Measurements from ENCODE around the gene CYLD.

The CYLD gene

DNA sequence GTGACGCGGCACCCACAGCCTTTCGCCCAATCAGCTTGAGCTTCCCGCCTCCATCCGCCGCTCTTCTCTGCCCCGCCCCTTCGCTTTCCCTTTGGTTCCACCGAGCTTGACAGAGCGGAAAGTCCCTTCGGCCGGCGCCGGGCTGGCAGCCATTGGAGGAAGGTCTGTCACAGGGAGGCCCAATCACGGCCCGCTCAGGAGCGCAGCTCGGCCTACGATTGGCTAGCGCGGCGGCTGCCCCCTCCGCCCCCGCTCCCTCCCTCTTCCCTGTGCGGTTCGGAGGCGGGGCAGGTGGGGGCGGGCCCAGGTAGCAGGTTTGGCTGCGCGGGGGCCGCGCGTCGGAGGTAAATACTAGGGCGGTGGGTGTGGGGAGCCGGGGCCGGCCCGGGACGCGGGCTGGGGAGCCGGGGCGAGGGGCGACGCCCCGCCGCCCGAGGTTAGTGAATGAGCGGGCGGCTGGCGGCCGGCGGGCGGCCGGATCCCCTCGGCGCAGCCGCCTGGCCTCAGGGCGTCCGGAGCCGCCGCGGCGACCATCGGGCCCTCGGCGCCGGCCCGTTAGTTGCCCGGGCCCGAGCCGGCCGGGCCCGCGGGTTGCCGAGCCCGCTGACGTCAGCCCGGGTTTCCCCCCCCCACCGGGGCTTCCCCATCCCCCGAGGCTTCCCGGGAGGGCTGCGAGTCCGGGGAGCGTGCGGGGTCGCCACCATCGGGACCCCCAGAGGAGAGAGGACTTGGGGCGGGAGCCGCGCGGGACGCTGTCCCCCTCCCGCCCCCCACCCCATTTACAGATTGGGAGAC is at the start of gene CYLD:
Gene CYLD, plus strand, starts transcription at position 306 of the 795 bp plus-strand sequence. CDS start 7,613 bp downstream, outside the sequence.
- DNase-seq = peak; percentile 100

DNA sequence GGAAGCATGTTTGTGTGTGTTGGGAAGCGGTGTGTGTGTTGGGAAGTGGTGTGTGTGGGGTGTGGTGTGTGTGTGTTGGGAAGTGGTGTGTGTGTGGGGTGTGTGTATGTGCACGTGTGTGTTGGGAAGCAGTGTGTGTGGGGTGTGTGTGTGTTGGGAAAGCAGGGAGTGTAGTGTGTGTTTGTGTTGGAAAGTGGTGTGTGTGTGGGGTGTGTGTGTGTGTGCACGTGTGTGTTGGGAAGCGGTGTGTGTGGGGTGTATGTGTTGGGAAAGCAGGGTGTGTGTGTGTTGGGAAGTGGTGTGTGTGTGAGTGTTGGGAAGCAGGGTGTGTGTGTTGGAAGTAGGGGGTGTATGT is 49.3 kb upstream of the CYLD start:
- no peak for DNase-seq

DNA sequence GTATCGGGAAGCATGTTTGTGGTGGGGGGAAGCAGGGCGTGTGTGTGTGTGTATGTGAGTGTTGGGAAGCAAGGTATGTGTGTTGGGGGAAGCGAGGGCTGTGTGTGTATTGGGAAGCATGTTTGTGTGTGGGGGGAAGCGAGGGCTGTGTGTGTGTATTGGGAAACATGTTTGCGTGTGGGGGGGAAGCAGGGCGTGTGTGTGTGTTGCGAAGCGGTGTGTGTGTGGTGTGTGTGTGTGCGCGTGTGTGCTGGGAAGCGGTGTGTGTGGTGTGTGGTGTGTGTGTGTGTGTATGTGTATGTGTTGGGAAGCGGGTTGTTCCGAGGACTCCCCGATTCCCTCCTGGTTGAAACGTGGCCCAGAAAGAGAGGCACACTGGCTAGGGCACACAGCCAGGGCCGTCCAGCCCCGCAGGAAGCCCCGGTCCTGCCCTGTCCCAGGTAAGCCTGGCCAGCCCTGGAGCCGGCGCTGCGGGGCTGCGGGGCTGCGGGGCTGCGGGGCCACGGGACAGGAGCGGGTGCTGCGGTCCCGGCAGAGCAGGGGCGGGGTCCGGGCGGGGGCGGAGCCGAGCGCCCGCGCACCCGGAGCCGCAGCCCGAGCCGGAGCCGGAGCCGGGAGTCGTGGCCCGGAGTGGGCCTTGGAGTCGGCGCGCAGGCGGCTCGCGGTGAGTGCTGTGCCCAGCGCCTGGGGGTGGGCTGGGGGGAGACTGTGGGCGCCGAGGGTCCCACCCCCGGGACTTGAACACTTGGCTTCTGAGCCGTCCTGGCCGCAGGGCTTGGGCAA is 48.7 kb upstream of the CYLD start, which contains the start of gene NOD2:
Gene NOD2, plus strand, starts transcription at position 608 of the 783 bp plus-strand sequence. CDS start 5,890 bp downstream, outside the sequence.
- peak; percentile 41 for DNase-seq

DNA sequence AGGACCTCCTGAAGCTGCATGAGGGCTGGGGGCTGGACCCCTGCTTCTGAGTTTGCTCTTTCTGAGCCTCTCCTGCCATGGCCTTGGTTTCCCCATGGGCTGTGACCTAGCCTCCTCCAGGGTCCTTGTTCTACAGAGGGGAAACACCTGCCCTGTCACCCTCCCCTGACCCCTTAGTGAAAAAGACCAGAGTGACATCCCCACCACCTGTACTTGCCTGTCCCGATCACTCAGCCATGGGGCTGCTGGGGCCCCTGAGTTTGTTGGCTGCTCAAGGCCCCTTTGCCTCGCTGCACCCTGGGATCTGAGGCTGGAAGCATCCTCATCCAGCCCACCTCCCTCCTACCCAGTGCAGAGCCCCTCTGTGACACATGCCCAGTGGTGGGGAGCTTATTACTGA is 47.7 kb upstream of the CYLD start:
- no peak for DNase-seq

DNA sequence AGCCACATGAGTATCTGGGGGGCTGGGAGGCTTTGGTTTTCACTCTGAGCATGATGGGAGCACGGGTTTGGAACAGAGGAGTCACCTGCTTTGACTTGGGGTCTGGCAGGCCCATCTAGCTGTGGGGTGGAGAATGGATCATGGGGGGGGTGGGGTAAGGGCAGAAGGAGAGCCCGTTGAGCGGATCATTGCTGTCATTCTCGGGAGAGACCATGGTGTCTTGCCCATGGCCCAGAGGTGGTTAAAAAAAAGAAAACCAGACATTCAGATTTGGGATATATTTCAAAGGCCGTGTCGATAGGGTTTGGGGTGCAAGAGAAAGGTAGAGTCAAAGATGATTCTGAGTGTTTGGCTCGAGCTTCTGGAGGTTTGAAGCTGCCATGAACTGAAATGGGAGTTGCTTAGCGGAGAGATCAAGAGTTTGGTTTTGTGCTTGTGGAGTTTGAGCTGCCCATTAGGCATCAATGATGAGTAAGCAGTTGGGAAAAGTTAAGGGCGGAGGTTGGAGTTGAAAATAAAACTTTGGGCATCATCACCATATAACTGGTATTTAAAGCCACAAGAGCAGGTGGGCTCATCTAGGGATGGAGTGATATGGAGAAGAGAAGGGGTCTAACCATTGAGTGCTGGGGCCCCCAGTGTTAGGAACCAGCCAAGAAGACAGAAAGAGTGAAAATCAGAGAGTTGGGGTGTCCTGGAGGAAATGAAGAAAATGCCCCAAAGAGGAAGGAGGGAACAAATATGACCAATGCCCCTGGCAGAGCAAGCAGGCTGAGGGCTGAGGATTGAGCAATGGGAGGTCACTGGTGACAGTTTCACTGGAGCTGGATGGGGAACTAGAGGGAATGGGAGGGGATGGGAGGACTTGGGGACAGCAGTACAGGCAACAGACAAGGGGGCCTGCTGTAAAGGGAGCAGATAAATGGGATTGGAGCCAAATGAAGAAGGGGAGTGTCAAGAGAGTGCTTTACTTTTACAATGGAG is 46.6 kb upstream of the CYLD start:
- DNase-seq = peak; percentile 32

DNA sequence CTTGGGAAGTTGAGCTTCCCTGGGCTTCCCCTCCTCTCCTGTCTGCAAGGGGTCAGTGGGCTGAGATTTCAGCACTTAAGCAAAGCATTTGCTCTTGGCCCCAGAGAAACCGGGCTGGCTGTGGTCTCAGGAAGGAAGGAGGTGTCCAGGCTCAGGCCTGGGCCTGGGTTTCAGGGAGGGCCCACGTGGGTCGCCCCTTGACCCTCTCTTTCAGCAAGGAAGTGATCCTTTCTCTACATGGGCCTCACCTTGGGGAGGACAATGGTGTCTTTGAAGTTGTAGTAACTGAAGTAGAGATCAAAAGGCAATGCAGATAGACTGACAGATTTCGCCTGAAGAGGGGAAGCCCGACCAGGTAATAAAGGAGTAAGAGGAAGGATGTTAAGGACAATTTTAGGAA is 45.8 kb upstream of the CYLD start:
- no peak for DNase-seq

DNA sequence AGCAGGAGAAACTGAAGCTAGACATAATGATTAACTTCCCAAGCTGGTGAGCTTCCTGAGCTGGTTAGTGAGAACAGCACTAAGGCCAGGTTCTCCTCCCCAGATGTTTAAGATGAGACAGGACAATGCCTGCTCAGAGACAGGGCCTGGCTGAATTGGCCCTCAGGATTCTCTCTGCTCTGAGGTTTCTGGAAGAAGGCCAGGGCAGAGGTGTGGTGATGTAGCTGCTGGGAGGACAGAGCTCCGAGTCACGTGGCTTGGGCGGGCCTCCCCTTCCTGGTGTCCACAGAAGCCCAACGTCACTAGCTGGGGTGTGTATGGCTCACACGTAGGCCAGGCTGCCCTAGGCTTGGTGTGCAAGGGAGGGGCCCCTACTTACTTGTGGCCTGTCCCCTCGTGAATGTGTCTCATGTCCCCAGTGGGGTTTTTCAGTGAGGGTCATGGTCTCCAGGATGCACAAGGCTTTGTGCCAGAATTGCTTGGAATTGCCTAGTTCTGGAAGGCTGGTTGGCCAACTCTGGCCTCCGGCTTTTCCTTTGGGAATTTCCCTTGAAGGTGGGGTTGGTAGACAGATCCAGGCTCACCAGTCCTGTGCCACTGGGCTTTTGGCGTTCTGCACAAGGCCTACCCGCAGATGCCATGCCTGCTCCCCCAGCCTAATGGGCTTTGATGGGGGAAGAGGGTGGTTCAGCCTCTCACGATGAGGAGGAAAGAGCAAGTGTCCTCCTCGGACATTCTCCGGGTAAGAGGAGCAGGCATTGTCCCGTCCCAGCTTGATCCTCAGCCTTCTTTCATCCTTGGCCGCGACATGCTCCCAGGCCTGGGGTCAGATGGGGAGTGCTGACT is 45.1 kb upstream of the CYLD start:
- peak; percentile 95 for DNase-seq

DNA sequence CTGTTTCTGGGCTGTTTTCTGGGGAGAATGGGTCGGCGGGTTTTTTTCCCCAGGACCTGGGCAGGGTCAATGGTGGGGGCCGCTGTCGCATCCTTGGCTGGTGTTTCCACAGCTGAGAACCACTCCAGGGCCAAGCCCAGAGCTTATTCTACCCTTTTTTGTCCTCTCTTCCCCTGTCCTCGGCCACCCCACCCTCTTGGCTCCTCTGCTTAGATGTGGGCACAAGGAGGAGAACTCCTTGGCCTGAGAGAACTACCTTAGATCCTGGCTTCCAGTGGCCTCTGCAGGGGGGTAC is 44.5 kb upstream of the CYLD start:
- no peak for DNase-seq

DNA sequence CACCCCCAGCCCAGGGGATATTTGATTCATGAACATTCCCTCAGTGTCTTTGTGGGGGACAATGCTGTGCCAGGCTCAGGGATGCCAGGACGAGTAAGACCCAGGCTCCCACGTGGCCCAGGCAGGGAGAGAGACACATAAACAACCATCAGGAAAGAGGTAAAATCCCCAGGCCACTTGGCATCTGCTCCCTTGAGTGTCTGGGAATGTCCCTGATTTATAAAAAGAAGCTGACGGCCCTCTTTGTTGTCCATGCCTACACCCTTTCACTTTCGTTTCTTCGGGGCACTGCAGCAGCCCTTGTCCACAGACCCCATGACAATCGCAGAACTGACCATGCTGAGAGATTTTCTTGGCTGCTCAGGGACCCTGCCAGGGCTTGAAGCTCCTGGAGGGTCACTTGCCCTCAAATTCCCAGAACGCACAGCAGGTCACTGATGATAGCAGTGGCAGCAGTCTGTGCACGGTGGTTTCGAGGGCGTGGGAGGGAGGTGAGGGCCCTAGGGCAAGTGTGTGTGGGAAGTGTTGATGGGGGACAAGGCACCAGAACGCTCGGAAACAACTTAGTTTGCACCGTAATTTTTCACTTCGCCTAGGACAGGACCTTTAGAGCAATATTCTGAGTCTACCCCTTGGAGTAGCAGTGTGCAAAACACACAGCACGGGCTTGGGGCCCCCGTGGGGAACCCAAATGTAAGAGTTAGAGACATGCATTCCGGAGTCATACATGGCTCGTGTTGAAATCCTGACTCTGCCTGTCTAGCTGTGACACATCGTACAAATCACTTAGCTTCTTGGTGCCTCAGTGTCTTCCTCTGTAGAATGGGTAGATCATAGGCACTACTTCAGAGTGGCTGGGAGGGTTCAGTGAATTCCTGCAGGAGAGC is 43.8 kb upstream of the CYLD start:
- no peak for DNase-seq

DNA sequence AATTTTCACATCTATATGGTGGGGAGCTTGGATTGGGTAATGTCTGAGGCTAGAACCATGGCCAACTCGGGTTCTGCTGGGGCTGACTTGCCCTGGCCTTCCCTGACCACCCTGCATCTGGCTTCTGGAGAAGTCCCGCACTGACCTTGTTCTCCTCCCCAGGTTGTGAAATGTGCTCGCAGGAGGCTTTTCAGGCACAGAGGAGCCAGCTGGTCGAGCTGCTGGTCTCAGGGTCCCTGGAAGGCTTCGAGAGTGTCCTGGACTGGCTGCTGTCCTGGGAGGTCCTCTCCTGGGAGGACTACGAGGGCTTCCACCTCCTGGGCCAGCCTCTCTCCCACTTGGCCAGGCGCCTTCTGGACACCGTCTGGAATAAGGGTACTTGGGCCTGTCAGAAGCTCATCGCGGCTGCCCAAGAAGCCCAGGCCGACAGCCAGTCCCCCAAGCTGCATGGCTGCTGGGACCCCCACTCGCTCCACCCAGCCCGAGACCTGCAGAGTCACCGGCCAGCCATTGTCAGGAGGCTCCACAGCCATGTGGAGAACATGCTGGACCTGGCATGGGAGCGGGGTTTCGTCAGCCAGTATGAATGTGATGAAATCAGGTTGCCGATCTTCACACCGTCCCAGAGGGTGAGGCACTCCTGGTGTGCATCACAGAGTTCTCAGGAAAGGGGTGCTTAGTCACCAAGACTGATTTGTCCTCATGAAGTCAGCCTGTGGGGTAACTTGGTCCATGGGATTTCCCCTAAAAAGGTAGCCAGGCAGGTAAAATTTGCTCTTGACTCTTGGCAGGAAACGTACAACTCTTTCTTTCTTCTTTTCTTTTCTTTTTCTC is 42.3 kb upstream of the CYLD start:
- DNase-seq = no peak

DNA sequence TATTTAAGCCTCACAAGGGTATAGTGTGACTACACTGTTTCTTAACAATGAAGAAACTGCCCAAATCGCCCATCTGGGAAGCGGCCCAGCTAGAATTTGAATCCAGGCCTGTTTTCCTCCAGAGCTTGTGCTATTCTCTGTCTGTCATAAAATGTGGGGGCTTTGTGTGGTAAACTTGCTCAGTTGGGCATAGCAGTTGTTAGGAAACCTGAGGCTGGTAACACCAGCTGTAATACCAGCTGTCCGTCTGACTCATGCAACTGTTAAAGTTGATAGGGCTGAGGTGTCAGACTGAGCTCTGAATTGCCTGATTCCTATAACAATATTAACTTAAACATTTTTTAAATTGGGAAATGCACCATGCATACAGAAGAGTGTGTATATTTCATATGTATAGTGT is 39.2 kb upstream of the CYLD start:
- peak; percentile 62 for DNase-seq

DNA sequence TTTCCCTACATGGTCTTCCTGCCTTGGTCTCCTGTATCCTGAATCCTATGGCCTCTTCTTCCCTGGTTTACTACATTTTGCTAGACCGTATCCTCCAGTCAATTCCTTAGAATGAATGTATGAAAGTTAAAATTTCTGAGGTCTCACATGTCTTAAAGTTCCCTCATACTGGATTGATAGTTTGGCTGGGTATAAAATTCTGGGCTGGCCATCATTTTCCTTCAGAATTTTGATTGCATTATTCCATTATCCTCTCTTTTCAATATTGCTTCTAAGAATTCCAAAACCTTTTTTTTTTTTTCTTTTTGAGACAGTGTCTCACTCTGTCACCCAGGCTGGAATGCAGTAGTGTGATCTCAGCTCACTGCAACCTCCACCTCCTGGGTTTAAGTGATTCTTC is 37.6 kb upstream of the CYLD start:
- DNase-seq = no peak

DNA sequence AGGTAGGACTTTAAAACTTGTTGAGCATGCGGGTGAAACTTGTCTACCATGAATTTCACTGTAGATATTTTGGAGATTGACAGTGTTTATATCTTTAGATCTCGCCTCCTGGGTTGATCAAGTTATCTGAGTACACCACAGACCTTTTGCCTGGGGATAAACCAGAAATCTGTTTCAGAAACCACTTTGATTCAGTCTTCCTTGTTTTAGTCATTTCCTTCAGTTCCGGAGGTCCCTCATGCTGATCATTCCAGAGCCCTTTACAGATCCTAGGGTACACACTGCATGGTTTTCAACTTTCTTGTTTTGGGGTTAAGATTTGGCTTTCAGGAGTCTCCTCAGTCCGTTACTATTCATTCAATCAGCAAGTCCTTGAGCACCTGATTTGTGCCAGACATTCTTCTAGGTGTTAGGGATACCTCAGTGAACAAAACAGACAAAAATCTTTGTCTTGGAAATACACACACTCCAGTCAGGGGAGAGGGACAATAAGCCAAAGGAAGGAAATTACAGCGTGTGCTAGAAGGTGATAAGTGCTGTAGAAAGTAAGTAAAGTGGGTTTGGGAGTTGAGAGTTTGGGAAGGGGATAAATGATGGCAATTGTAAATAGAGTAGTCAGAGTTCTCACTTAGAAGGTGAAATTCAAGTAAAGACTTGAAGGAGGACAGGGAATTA is 36.3 kb upstream of the CYLD start:
- no peak for DNase-seq

DNA sequence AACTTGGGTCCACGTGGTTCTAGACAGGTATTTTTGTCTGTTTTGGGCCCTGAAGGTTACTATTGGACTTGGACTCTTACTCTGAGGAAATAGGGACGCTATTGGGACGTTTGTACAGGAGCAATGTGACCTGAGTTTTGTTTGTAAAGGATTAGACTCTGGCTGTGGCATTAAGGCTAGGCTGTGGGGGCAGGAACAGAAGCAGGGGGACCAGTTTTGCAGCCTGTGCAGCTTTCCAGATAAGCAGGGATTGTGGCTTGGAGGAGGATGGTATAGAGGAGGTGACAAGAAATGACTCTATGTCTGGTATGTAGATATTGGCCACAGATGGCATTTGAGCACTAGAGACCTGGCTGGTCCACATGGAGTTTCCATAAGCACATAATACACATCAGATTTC is 35.6 kb upstream of the CYLD start:
- no peak for DNase-seq

DNA sequence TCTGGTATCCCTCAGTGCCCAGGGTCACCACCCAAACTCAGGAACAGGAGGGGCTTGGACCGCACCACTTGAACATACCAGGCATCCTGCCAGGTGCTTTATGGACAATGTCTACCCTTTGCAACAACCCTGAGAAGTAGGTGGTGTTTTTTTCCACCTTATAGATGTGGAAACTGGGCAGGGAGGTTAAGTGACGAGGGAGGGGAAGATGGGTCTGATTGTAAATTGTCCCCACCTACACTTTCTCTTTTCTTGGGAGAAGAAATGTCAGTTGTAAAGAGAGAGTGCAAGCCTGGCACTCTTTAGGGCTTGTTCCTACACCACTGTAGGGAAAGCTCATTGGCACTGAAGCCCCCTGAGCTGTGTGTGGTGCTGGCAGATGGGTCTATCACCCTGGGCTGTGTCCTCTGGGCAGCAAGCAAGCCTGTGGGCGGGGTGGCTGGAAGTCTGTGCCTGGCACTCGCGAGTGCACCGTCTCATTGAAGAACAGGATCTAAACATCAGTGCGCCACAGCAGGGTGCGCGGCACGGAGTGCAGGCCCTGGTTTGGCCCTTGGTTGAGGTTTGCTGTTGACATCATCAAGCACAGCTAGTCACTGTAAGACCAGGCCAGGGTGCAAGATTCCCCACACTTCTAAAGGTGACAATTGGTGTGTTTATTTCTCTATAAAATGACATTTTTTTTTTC is 33.4 kb upstream of the CYLD start:
- DNase-seq = no peak

DNA sequence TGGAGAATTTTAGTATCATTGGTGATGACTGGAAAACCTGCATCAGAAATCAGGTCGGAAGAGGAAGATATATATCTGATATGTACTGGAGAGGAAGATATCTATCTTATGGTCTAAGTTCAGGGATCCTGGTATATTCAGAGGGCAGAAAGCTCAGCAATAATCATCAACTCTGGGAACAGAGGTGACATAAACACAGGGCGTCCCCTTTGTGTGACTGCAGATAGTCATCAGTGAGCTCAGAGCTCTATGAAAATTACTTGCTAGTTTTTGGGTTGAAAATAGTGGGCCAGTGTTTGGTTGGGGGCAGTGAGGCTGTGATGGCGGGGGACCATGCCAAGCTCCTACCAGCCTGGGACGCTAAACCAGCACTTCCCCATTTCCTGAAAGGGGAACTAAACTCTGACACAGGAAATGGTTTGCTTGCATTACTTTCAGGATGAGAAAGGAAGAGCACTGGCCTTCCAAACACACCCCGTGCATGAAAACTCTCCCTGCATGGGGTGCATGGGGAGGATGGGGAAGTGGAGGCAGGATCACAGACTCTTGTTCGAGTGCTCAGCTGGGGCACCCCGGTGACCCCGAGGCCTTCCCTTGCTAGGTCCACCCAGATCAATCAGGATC is 32.7 kb upstream of the CYLD start:
- DNase-seq = peak; percentile 68

DNA sequence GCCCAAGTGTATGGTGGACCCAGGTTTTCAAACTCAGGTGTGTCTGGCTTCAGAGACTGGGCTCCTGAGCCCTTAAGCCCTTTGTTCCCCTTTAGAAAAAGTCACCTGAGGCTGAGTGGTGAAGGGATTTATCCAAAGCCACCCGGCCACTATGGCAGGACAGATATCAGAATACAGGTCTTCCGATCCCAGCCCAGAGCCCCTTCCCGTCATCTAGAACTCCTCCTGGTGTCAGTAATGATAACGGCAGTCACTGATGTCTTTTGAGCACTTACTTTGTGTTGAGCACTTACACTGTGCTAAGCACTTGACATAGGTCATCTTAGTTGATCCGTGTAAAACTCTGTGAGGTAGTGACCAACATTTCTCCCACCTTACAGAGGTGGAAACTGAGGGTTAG is 31.9 kb upstream of the CYLD start:
- no peak for DNase-seq

DNA sequence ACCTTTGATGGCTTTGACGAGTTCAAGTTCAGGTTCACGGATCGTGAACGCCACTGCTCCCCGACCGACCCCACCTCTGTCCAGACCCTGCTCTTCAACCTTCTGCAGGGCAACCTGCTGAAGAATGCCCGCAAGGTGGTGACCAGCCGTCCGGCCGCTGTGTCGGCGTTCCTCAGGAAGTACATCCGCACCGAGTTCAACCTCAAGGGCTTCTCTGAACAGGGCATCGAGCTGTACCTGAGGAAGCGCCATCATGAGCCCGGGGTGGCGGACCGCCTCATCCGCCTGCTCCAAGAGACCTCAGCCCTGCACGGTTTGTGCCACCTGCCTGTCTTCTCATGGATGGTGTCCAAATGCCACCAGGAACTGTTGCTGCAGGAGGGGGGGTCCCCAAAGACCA is 30.8 kb upstream of the CYLD start:
- no peak for DNase-seq

Data from hematopoietic multipotent progenitor cell treated with erythropoietin and hydrocortisone succinate and interleukin-3 and kit ligand, for 6 days (in vitro differentiated cells).